SHP77 treated with DMSO at 0.1 percent for 48 hours (cell line): Measurements from ENCODE around the gene GNB1.

Experiments
- DNase-seq: peaks from one replicate; lab custom pipeline; 2025; lab: John Stamatoyannopoulos, UW

Gene GNB1

GRCh38 chr1:1781526-1781903 is 109.4 kb downstream of the GNB1 start:
- no peak for DNase-seq

GRCh38 chr1:1780598-1781525 is 110.0 kb downstream of the GNB1 start:
- DNase-seq: no peak

- no peak for DNase-seq
Measured at GRCh38 chr1:1779691-1780597, 110.9 kb downstream of the GNB1 start.

GRCh38 chr1:1779320-1779675 is 111.6 kb downstream of the GNB1 start:
- DNase-seq: no peak

- no peak for DNase-seq
Measured at GRCh38 chr1:1778663-1779319, 112.1 kb downstream of the GNB1 start.

- peak; percentile 18 for DNase-seq
Measured at GRCh38 chr1:1777950-1778662, 112.8 kb downstream of the GNB1 start, which contains the start of gene NADK. Gene NADK (minus strand): TSS chr1:1778470. CDS start chr1:1765406, 13,064 bp downstream.

GRCh38 chr1:1777583-1777899 is 113.3 kb downstream of the GNB1 start:
- DNase-seq: no peak

GRCh38 chr1:1776672-1777582 is 114.0 kb downstream of the GNB1 start:
- no peak for DNase-seq

GRCh38 chr1:1775327-1776226 is 115.3 kb downstream of the GNB1 start:
- DNase-seq: no peak

GRCh38 chr1:1773874-1774273 is 117.0 kb downstream of the GNB1 start:
- no peak for DNase-seq

- DNase-seq: no peak
Measured at GRCh38 chr1:1771096-1771495, 119.8 kb downstream of the GNB1 start.

GRCh38 chr1:1770102-1770501 is 120.8 kb downstream of the GNB1 start:
- DNase-seq: no peak

GRCh38 chr1:1768249-1768992 is 122.5 kb downstream of the GNB1 start:
- DNase-seq: no peak

GRCh38 chr1:1764876-1765470 is 125.9 kb downstream of the GNB1 start:
- DNase-seq: no peak

- no peak for DNase-seq
Measured at GRCh38 chr1:1763657-1764621, 126.9 kb downstream of the GNB1 start.

- no peak for DNase-seq
Measured at GRCh38 chr1:1761504-1762376, 129.1 kb downstream of the GNB1 start.
